ENCODE data around the gene ADIPOR2.

The ADIPOR2 gene

GRCh38 chr12:1799051-1799881 lies 108.4 kb downstream of the ADIPOR2 start:
- DNase-seq (ENCODE audit: low spot score) = no peak

- no peak for DNase-seq (ENCODE audit: low spot score)
Observed at GRCh38 chr12:1799882-1800400, 109.1 kb downstream of the ADIPOR2 start.

- no peak for DNase-seq (ENCODE audit: low spot score)
Observed at GRCh38 chr12:1800401-1801302, 109.8 kb downstream of the ADIPOR2 start.

GRCh38 chr12:1801303-1801975 lies 110.6 kb downstream of the ADIPOR2 start:
- no peak for DNase-seq (ENCODE audit: low spot score)

GRCh38 chr12:1803736-1804135 lies 112.9 kb downstream of the ADIPOR2 start:
- no peak for DNase-seq (ENCODE audit: low spot score)

GRCh38 chr12:1804545-1805332 lies 113.9 kb downstream of the ADIPOR2 start:
- peak; percentile 92 for DNase-seq (ENCODE audit: low spot score)

- no peak for DNase-seq (ENCODE audit: low spot score)
Observed at GRCh38 chr12:1805441-1806081, 114.7 kb downstream of the ADIPOR2 start.

GRCh38 chr12:1806301-1807086 lies 115.6 kb downstream of the ADIPOR2 start:
- no peak for DNase-seq (ENCODE audit: low spot score)

GRCh38 chr12:1807087-1807860 lies 116.4 kb downstream of the ADIPOR2 start:
- DNase-seq (ENCODE audit: low spot score) = no peak

- no peak for DNase-seq (ENCODE audit: low spot score)
Observed at GRCh38 chr12:1808036-1808797, 117.3 kb downstream of the ADIPOR2 start.

- DNase-seq (ENCODE audit: low spot score) = no peak
Observed at GRCh38 chr12:1808798-1809480, 118.1 kb downstream of the ADIPOR2 start.

- DNase-seq (ENCODE audit: low spot score) = no peak
Observed at GRCh38 chr12:1809591-1810190, 118.8 kb downstream of the ADIPOR2 start.

- DNase-seq (ENCODE audit: low spot score) = no peak
Observed at GRCh38 chr12:1810201-1810930, 119.5 kb downstream of the ADIPOR2 start.

- no peak for DNase-seq (ENCODE audit: low spot score)
Observed at GRCh38 chr12:1810931-1811280, 120.0 kb downstream of the ADIPOR2 start.

GRCh38 chr12:1811281-1811947 lies 120.5 kb downstream of the ADIPOR2 start:
- no peak for DNase-seq (ENCODE audit: low spot score)

- DNase-seq (ENCODE audit: low spot score) = no peak
Observed at GRCh38 chr12:1811948-1812291, 121.0 kb downstream of the ADIPOR2 start.

Data from putamen (tissue), 1 donor.